IMR-90 (cell line): ENCODE measurements around the gene SLC25A6. TPM values are rescaled to one million over a fixed set of nuclear protein-coding genes. Genes with fewer than 3 reads are reported as not detected.

Source experiments
- ATAC-seq: fragments of 200-7000 bp; cut with Tn5 transposase; 2 replicates; pipeline ENCODE4 v1.9.1; 2020; ENCODE audit warnings: low read depth, mild to moderate bottlenecking, moderate library complexity
- BruUV-seq: library from RNA; stranded (reverse); fragments of 400-500 nt; replicated peaks from 2 replicates; lab custom pipeline; 2021; lab: Mats Ljungman, UMichigan
- CTCF ChIA-PET: fragments of 300-600 bp; formaldehyde crosslinking; extraction: SDS; loops from one replicate; lab custom pipeline; 2021; ENCODE audit warnings: antibody characterized with exemption; lab: Yijun Ruan, JAX
- POLR2A ChIA-PET: fragments of 300-600 bp; sonication (Branson Sonifier 250); formaldehyde crosslinking; loops from one replicate; lab custom pipeline; 2022; ENCODE audit warnings: antibody characterized with exemption; ENCODE audit not compliant: unreplicated experiment; lab: Charles Lee
- DNase-seq: peaks from one replicate; pipeline ENCODE4 v3.0.0; 2013
- H2AFZ ChIP-seq: replicated peaks from 2 replicates; pipeline ENCODE3; 2013; ENCODE audit warnings: low read length, mild to moderate bottlenecking; ENCODE audit not compliant: poor library complexity
- H2AK5ac ChIP-seq: 2 replicates; pipeline ENCODE4 v1.6.1; 2013; ENCODE audit warnings: low read depth, low read length, inconsistent platforms
- H2AK9ac ChIP-seq: replicated peaks from 2 replicates; pipeline ENCODE3; 2013; ENCODE audit warnings: mild to moderate bottlenecking, low read depth, low read length, moderate library complexity; ENCODE audit not compliant: poor library complexity
- H2BK120ac ChIP-seq: 2 replicates; pipeline ENCODE4 v1.6.1; 2013; ENCODE audit warnings: low read depth, low read length, inconsistent platforms
- H2BK15ac ChIP-seq: 3 replicates; pipeline ENCODE4 v1.6.1; 2013; ENCODE audit warnings: low read depth, low read length, inconsistent platforms
- H2BK20ac ChIP-seq: 2 replicates; pipeline ENCODE4 v1.6.1; 2013; ENCODE audit warnings: low read depth, mild to moderate bottlenecking, inconsistent platforms, low read length, moderate library complexity
- H2BK5ac ChIP-seq: 2 replicates; pipeline ENCODE4 v1.6.1; 2013; ENCODE audit warnings: mild to moderate bottlenecking, low read depth, low read length, inconsistent platforms; ENCODE audit not compliant: poor library complexity, severe bottlenecking
- H3K14ac ChIP-seq: replicated peaks from 2 replicates; pipeline ENCODE4 v1.6.1; 2013; ENCODE audit warnings: low read depth, low read length, inconsistent platforms
- H3K18ac ChIP-seq: 2 replicates; pipeline ENCODE4 v1.6.1; 2013; ENCODE audit warnings: low read depth, low read length, control low read depth
- H3K23ac ChIP-seq: 2 replicates; pipeline ENCODE4 v1.6.1; 2013; ENCODE audit warnings: low read depth, low read length, inconsistent platforms
- H3K27ac ChIP-seq: 2 replicates; pipeline ENCODE4 v1.5.1; 2013; ENCODE audit warnings: mild to moderate bottlenecking, control low read depth, low read length; ENCODE audit not compliant: insufficient read depth
- H3K27me3 ChIP-seq: 2 replicates; pipeline ENCODE4 v1.6.1; 2013; ENCODE audit warnings: low read length; ENCODE audit not compliant: control insufficient read depth, insufficient read depth
- H3K36me3 ChIP-seq: 2 replicates; pipeline ENCODE4 v1.6.1; 2013; ENCODE audit warnings: low read length, mixed read lengths; ENCODE audit not compliant: control insufficient read depth, insufficient read depth
- H3K4ac ChIP-seq: 2 replicates; pipeline ENCODE4 v1.6.1; 2013; ENCODE audit warnings: low read depth, low read length, inconsistent platforms
- H3K4me1 ChIP-seq: 2 replicates; pipeline ENCODE4 v1.6.1; 2013; ENCODE audit warnings: low read length, mixed read lengths; ENCODE audit not compliant: control insufficient read depth, insufficient read depth
- H3K4me2 ChIP-seq: 2 replicates; pipeline ENCODE4 v1.6.1; 2013; ENCODE audit warnings: low read depth, mild to moderate bottlenecking, control low read depth, low read length, moderate library complexity
- H3K4me3 ChIP-seq: 2 replicates; pipeline ENCODE4 v1.5.1; 2013; ENCODE audit warnings: low read depth, mild to moderate bottlenecking, control low read depth, low read length, moderate library complexity; ENCODE audit not compliant: insufficient read depth
- H3K56ac ChIP-seq: 2 replicates; pipeline ENCODE4 v1.6.1; 2013; ENCODE audit warnings: low read length, inconsistent platforms; ENCODE audit not compliant: insufficient read depth; ENCODE audit errors: extremely low read depth
- H3K79me1 ChIP-seq, 2 experiments: 2 replicates each; pipeline ENCODE4 v1.6.1; 2013; ENCODE audit warnings: low read length in 2 of 2, inconsistent platforms in 1 of 2, low read depth in 1 of 2
- H3K9ac ChIP-seq: 2 replicates; pipeline ENCODE4 v1.6.1; 2013; ENCODE audit warnings: low read depth, low read length, control low read depth
- H3K9me1 ChIP-seq: 2 replicates; pipeline ENCODE4 v1.6.1; 2013; ENCODE audit warnings: low read length, inconsistent platforms; ENCODE audit not compliant: insufficient read depth
- H3K9me3 ChIP-seq: 2 replicates; pipeline ENCODE4 v1.6.1; 2013; ENCODE audit warnings: low read length; ENCODE audit not compliant: control insufficient read depth, insufficient read depth
- H4K20me1 ChIP-seq: 2 replicates; pipeline ENCODE4 v1.6.1; 2013; ENCODE audit warnings: low read length, inconsistent platforms; ENCODE audit not compliant: insufficient read depth
- H4K5ac ChIP-seq: 2 replicates; pipeline ENCODE4 v1.6.1; 2013; ENCODE audit warnings: mild to moderate bottlenecking, low read depth, low read length, control low read depth
- H4K8ac ChIP-seq, 2 experiments: 2 replicates each; pipeline ENCODE4 v1.6.1; 2013; ENCODE audit warnings: low read depth in 2 of 2, low read length in 2 of 2, control low read depth in 1 of 2, inconsistent platforms in 1 of 2
- H4K91ac ChIP-seq: 2 replicates; pipeline ENCODE4 v1.6.1; 2013; ENCODE audit warnings: low read depth, low read length, inconsistent platforms; ENCODE audit not compliant: insufficient read depth
- MAZ ChIP-seq: IDR thresholded peaks from 2 replicates; pipeline ENCODE4 v1.6.1; 2012; ENCODE audit warnings: low read depth, mild to moderate bottlenecking, low read length, improper control_type of control experiment, moderate library complexity, borderline replicate concordance
- USF2 ChIP-seq: fragments of 150-350 bp; IDR thresholded peaks from 2 replicates; pipeline ENCODE4 v1.6.1; 2017; ENCODE audit warnings: mild to moderate bottlenecking, antibody characterized with exemption, low read length, low read depth
- WGBS, 2 experiments: methylation state at CpG; one replicate each; pipeline versions ENCODE4 v1.1.5 to v1.1.7; 2013; ENCODE audit warnings: missing lambda C conversion rate in 2 of 2; ENCODE audit not compliant: insufficient read length in 1 of 2; ENCODE audit errors: extremely low coverage in 2 of 2; 5-methylcytosine and 5-hydroxymethylcytosine counted together
- dilution Hi-C: fragments of 300-500 bp; cut with HindIII; formaldehyde crosslinking; loops from one replicate; pipeline ENCODE4 v1.14.3; 2018; ENCODE audit warnings: low sequenced_read_pairs; ENCODE audit not compliant: unreplicated experiment
- in situ Hi-C: fragments of 300-500 bp; cut with MboI; formaldehyde crosslinking; loops from 3 replicates; pipeline ENCODE4 v1.14.3; 2019; ENCODE audit warnings: low sequenced_read_pairs, inconsistent platforms, mixed read lengths
- intact Hi-C: fragments of 100-400 bp; cut with micrococcal nuclease; formaldehyde crosslinking; loops from 2 replicates; pipeline ENCODE4 v1.10.0; 2022
- polyA plus RNA-seq, 3 experiments: library from polyadenylated mRNA; depleted of rRNA; stranded (reverse); fragments of >200 nt; gene quantifications; 2 replicates each; pipeline ENCODE4 v1.2.3, GENCODE V29; 2012; ENCODE audit warnings: low replicate concordance in 1 of 3
- total RNA-seq: library from RNA; depleted of rRNA; stranded (reverse); fragments of >200 nt; gene quantifications from 2 replicates; pipeline ENCODE4 v1.2.3, GENCODE V29; 2012

The SLC25A6 gene
- total and polyA plus RNA-seq, 2 of the 4 experiments (the other 2 are of a cell fraction), result 166 to 565 TPM

DNA sequence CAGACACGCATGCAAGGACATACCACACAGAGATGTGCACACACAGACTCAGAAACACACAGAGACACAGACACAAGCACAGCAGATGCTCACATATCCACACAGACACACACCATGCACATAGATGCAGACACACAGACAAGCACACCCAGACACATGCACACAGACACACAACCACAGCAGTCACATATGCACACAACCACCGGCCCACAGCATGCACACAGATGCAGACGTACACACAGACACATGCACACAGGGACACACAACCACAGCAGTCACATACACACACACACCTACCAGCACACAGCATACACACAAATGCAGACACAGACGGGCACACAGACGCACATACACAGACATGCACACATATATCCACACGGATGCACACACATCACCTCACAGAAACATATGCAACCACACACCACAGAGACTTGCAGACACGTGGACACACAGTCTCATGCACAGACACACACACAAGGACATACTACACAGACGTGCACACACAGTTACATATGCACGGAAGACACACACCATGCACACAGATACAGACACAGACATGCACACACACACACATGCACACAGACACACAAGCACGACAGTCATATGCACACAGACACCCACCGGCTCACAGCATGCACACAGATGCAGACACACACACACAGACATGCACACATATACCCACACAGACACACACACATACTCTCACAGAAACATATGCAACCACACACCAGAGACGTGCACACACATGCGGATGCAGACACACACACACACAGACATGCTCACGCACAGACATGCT lies 25.2 kb upstream of the SLC25A6 start:
- no peak for DNase-seq
- in situ Hi-C loops (no loop called here), intact Hi-C loops (no loop called here), dilution Hi-C loops (no loop called here)
- ATAC-seq, result no peak
- H3K4me2 ChIP-seq, result no peak overlapping the region
- TF ChIP-seq USF2 (no peak), MAZ (no peak)
- no peak overlapping the region for H3K18ac ChIP-seq
- no peak overlapping the region for H3K9ac ChIP-seq
- H3K23ac ChIP-seq, result no peak overlapping the region
- H4K5ac ChIP-seq, result no peak overlapping the region
- H2BK5ac ChIP-seq, result no peak overlapping the region
- H4K8ac ChIP-seq, result no peak overlapping the region
- no peaks in the 10 kb centered on the region; the same call in 1 of the 2 replicates for H4K20me1 ChIP-seq
- H3K14ac ChIP-seq, result no peak overlapping the region
- no peaks in the 10 kb centered on the region for H3K4me1 ChIP-seq
- ChIA-PET CTCF (no interaction called here), POLR2A (no interaction called here)
- H3K27me3 ChIP-seq, result no peaks in the 10 kb centered on the region
- no peak overlapping the region for H2BK20ac ChIP-seq
- H2AK5ac ChIP-seq, result no peak overlapping the region
- no peak overlapping the region for H3K4me3 ChIP-seq
- 85% methylated on average over 7 of the region's 14 CpGs; no CpG with 5 or more reads in 1 of the 2 experiments for WGBS, 2 experiments
- no peak overlapping the region for H2BK15ac ChIP-seq
- H2AFZ ChIP-seq, result no peak overlapping the region
- H3K36me3 ChIP-seq, result peaks cover 63% of the 10 kb centered on the region
- H3K9me3 ChIP-seq, result peaks cover 13% of the 10 kb centered on the region
- H3K9me1 ChIP-seq, result 0 out of 2 replicates have a peak, but pooled peaks cover 6% of the 10 kb centered on the region
- no peak overlapping the region for H3K56ac ChIP-seq
- H2AK9ac ChIP-seq, result no peak overlapping the region
- H3K79me1 ChIP-seq, result no peaks in the 10 kb centered on the region; a peak in 1 of 4 replicates
- H4K91ac ChIP-seq, result no peak overlapping the region
- H3K27ac ChIP-seq, result no peak overlapping the region
- BruUV-seq, result no TSS peak
- H3K4ac ChIP-seq, result no peak overlapping the region
- no peak overlapping the region for H2BK120ac ChIP-seq
